Vagina (tissue), 2 donors: ENCODE data around the gene L1TD1.

Source experiments
- POLR2A ChIP-seq, 2 donors: fragments of 450-650 bp; IDR thresholded peaks; one replicate each; pipeline ENCODE4 v1.6.1; 2017; ENCODE audit warnings: antibody characterized with exemption in 2 of 2, mild to moderate bottlenecking in 2 of 2, moderate library complexity in 2 of 2
- TF ChIP-seq, protein P1 (sequence below), 3 experiments: fragments of 450-650 bp in 2 of 3; fragments of 200-600 bp in 1 of 3; sonication (generic) in 1 of 3; IDR thresholded peaks; one replicate each; pipeline ENCODE4 v1.5.1; 2017 to 2019; ENCODE audit warnings: antibody characterized with exemption in 3 of 3, mild to moderate bottlenecking in 2 of 3, moderate library complexity in 2 of 3

DNA sequence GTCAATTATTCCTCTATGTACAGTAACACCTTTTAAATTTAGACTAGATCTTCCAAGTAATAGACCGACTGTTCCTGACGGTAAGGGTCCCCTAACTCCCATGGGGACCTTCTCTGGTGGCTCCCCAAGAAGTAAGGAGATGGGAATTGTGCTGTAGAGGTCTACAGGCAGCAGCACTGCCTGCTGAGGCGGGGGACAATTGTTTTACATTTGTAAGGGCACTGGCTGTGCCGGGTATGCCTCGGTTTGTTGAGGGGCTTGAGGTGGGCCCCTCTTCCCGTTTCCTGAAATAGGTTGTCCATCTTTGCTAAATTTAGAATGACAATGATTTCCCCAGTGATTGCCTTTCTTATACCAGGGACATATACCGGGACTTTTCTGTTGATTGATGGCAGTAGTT, 13.1 kb upstream of the L1TD1 start:
- TF ChIP-seq, protein P1, sequence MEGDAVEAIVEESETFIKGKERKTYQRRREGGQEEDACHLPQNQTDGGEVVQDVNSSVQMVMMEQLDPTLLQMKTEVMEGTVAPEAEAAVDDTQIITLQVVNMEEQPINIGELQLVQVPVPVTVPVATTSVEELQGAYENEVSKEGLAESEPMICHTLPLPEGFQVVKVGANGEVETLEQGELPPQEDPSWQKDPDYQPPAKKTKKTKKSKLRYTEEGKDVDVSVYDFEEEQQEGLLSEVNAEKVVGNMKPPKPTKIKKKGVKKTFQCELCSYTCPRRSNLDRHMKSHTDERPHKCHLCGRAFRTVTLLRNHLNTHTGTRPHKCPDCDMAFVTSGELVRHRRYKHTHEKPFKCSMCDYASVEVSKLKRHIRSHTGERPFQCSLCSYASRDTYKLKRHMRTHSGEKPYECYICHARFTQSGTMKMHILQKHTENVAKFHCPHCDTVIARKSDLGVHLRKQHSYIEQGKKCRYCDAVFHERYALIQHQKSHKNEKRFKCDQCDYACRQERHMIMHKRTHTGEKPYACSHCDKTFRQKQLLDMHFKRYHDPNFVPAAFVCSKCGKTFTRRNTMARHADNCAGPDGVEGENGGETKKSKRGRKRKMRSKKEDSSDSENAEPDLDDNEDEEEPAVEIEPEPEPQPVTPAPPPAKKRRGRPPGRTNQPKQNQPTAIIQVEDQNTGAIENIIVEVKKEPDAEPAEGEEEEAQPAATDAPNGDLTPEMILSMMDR (IDR thresholded peaks at IDR 0.05), result no peak
- no peak for TF ChIP-seq POLR2A (IDR thresholded peaks at IDR 0.05)
